DND-41 (cell line): ENCODE data around the gene MMP10.

Experiments used
- ATAC-seq: fragments of 200-7000 bp; cut with Tn5 transposase; 3 replicates; pipeline ENCODE4 v1.9.1; 2021; ENCODE audit warnings: low read depth; ENCODE audit not compliant: insufficient read depth
- DNase-seq: peaks from one replicate; pipeline ENCODE4 v3.0.0-alpha.2; 2020
- H2AFZ ChIP-seq: 2 replicates; pipeline ENCODE4 v1.6.0; 2012; ENCODE audit warnings: low read depth, low read length
- H3K27ac ChIP-seq: 2 replicates; pipeline ENCODE4 v1.5.1; 2012; ENCODE audit warnings: low read length, inconsistent platforms
- H3K27me3 ChIP-seq: fragments of 200-600 bp; sonication (generic); 2 replicates; pipeline ENCODE4 v1.6.0; 2012; ENCODE audit warnings: low read length, mild to moderate bottlenecking, inconsistent platforms; ENCODE audit not compliant: insufficient read depth, poor library complexity
- H3K36me3 ChIP-seq: 2 replicates; pipeline ENCODE4 v1.5.1; 2012; ENCODE audit warnings: low read length, inconsistent platforms; ENCODE audit not compliant: insufficient read depth
- H3K4me1 ChIP-seq: 2 replicates; pipeline ENCODE4 v1.5.1; 2012; ENCODE audit warnings: mild to moderate bottlenecking, low read length; ENCODE audit not compliant: insufficient read depth
- H3K4me2 ChIP-seq: 2 replicates; pipeline ENCODE4 v1.6.0; 2012; ENCODE audit warnings: mild to moderate bottlenecking, moderate library complexity, low read length, inconsistent platforms; ENCODE audit not compliant: insufficient read depth
- H3K4me3 ChIP-seq, 2 experiments: fragments of 200-600 bp in 1 of 2; shearing (Covaris generic) in 1 of 2; 2 replicates each; pipeline ENCODE4 v1.5.1; 2012 to 2016; ENCODE audit warnings: inconsistent platforms in 2 of 2, low read length in 2 of 2, mild to moderate bottlenecking in 2 of 2, low read depth in 1 of 2, moderate library complexity in 1 of 2
- H3K79me2 ChIP-seq: 2 replicates; pipeline ENCODE4 v1.6.0; 2012; ENCODE audit warnings: low read length, inconsistent platforms; ENCODE audit not compliant: insufficient read depth
- H3K9ac ChIP-seq: 2 replicates; pipeline ENCODE4 v1.6.0; 2012; ENCODE audit warnings: low read depth, mild to moderate bottlenecking, inconsistent platforms, low read length, moderate library complexity
- H3K9me3 ChIP-seq: 2 replicates; pipeline ENCODE4 v1.5.1; 2012; ENCODE audit warnings: low read length, moderate library complexity, mild to moderate bottlenecking, inconsistent platforms; ENCODE audit not compliant: insufficient read depth, severe bottlenecking
- H4K20me1 ChIP-seq: 2 replicates; pipeline ENCODE4 v1.6.0; 2012; ENCODE audit warnings: low read length; ENCODE audit not compliant: insufficient read depth
- CTCF ChIP-seq: IDR thresholded peaks from 2 replicates; pipeline ENCODE4 v1.5.1; 2012; ENCODE audit warnings: borderline replicate concordance, low read length, moderate library complexity, mild to moderate bottlenecking; ENCODE audit not compliant: poor library complexity, severe bottlenecking; ENCODE audit errors: extremely low read depth
- EZH2 ChIP-seq: IDR thresholded peaks from 3 replicates; pipeline ENCODE4 v1.6.1; 2012; ENCODE audit warnings: borderline replicate concordance, low read depth, mild to moderate bottlenecking, moderate library complexity, low read length, inconsistent platforms; ENCODE audit not compliant: severe bottlenecking

The MMP10 gene

DNA sequence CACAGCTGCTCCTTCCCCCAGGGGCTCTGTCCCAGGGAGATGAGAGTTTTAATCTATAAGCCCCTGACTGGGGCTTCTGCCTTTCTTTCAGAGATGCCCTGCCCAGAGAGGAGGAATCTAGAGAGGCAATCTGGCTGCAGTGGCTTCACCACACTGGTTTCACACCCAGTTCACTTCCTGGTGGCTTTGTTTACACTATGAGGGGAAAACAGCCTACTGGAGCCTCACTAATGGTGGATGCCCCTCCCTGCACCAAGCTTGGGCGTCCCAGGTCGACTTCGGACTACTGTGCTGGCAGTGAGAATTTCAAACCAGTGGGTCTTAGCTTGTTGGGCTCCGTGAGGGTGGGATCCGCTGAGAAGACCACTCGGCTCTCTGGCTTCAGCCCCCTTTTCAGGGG lies 39.1 kb upstream of the MMP10 start:
- no peak for ATAC-seq
- no peak overlapping the region for H2AFZ ChIP-seq
- no peaks in the 10 kb centered on the region for H4K20me1 ChIP-seq

DNA sequence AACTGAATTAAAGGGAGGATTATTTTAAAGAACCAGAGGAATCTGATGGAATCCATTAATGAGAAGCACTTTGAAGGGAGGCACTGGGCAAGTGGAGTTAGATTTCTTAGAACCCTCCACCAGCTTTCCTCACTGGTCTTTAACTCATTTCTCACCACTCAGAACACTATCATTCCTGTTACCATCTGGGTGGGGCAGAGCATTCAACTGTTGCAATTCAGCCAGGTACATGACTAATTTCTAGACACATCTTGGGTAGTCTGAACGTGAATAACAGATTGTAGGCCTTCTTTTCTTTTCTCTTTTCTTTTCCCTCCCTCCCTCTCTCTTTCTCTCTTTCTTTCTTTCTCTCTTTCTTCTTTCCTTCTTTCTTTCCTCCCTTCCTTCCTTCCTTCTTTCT lies 33.1 kb upstream of the MMP10 start:
- Histone ChIP-seq H3K4me1 (no peaks in the 10 kb centered on the region), H3K4me2 (no peak overlapping the region), H2AFZ (no peak overlapping the region), H3K27ac (no peak overlapping the region), H3K9ac (no peak overlapping the region), H3K9me3 (no peaks in the 10 kb centered on the region), H3K79me2 (no peaks in the 10 kb centered on the region), H3K4me3 (no peak overlapping the region), H3K27me3 (peaks cover 5% of the 10 kb centered on the region), H4K20me1 (no peaks in the 10 kb centered on the region), H3K36me3 (no peaks in the 10 kb centered on the region)
- TF ChIP-seq CTCF = no peak
- TF ChIP-seq EZH2 = no peak
- ATAC-seq = no peak
- no peak for DNase-seq

More for the DNA sequence above, 39.1 kb upstream of the MMP10 start:
- no peaks in the 10 kb centered on the region for H3K79me2 ChIP-seq
- H3K4me1 ChIP-seq = no peaks in the 10 kb centered on the region
- DNase-seq = no peak
- H3K36me3 ChIP-seq = no peaks in the 10 kb centered on the region
- H3K27ac ChIP-seq = no peak overlapping the region
- H3K4me3 ChIP-seq = no peak overlapping the region
- no peak overlapping the region for H3K4me2 ChIP-seq
- no peaks in the 10 kb centered on the region for H3K27me3 ChIP-seq
- H3K9me3 ChIP-seq = no peaks in the 10 kb centered on the region
- H3K9ac ChIP-seq = no peak overlapping the region
- TF ChIP-seq EZH2 = no peak
- no peak for TF ChIP-seq CTCF

DNA sequence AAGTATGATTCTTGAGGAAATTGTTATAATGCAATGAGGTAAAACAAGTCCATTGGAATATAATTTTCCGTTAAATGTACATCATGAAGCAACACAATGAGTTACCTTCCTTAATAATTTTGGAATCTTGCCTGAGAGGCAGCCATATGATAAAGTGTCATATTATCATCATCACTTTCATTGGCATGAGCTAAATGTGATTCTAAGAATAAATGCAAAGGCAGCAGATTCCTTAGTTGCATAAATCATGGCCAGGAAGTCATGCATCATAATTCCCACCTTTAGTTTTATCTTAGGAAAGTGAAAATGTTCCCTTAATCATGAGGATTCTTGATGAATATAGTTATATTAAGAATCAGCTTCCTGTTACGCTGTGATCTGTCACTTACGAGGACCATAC lies 31.8 kb upstream of the MMP10 start:
- no peaks in the 10 kb centered on the region for H3K36me3 ChIP-seq
- no peak overlapping the region for H3K27ac ChIP-seq
- DNase-seq = no peak
- no peaks in the 10 kb centered on the region for H3K9me3 ChIP-seq
- no peaks in the 10 kb centered on the region for H3K4me1 ChIP-seq
- no peak for TF ChIP-seq CTCF
- no peak for TF ChIP-seq EZH2
- no peak for ATAC-seq
- no peak overlapping the region for H2AFZ ChIP-seq
- H4K20me1 ChIP-seq = no peaks in the 10 kb centered on the region
- H3K9ac ChIP-seq = no peak overlapping the region
- H3K27me3 ChIP-seq = peaks cover 5% of the 10 kb centered on the region
- no peak overlapping the region for H3K4me2 ChIP-seq
- no peak overlapping the region for H3K4me3 ChIP-seq
- H3K79me2 ChIP-seq = no peaks in the 10 kb centered on the region
